GM18519 (cell line): ENCODE measurements around the gene FAM185A.
"Not testable (repeated sequence)": the region's sequence is repeated elsewhere in the genome, so short reads cannot be mapped to it uniquely, and the experiment has no call there.

Experiments used
- ATAC-seq: cut with Tn5 transposase; IDR thresholded peaks from one replicate; pipeline ENCODE4 v1.9.1; 2021; ENCODE audit warnings: mild to moderate bottlenecking, moderate library complexity; ENCODE audit not compliant: unreplicated experiment, low FRiP score

Gene FAM185A

GRCh38 chr7:102748605-102749444 lies at the start of gene FAM185A:
Gene FAM185A, plus strand, starts transcription at chr7:102748999. Its CDS starts 209 bp downstream, at chr7:102749208.
- peak; percentile 98 for ATAC-seq

GRCh38 chr7:102713011-102713690 lies 35.6 kb upstream of the FAM185A start:
- ATAC-seq = peak; percentile 37

- ATAC-seq = peak; percentile 69
Observed at GRCh38 chr7:102713691-102714080, 35.1 kb upstream of the FAM185A start.

GRCh38 chr7:102714774-102715522 lies 33.9 kb upstream of the FAM185A start:
- not testable (repeated sequence) for ATAC-seq

GRCh38 chr7:102715718-102716117 lies 33.1 kb upstream of the FAM185A start:
- peak; percentile 51 for ATAC-seq

- ATAC-seq = not testable (repeated sequence)
Observed at GRCh38 chr7:102718491-102718890, 30.3 kb upstream of the FAM185A start.

GRCh38 chr7:102726170-102726569 lies 22.6 kb upstream of the FAM185A start:
- not testable (repeated sequence) for ATAC-seq

- not testable (repeated sequence) for ATAC-seq
Observed at GRCh38 chr7:102729670-102730069, 19.1 kb upstream of the FAM185A start.

GRCh38 chr7:102730431-102730830 lies 18.4 kb upstream of the FAM185A start:
- ATAC-seq = not testable (repeated sequence)

GRCh38 chr7:102742002-102742771 lies 6.6 kb upstream of the FAM185A start:
- ATAC-seq = not testable (repeated sequence)

- ATAC-seq = not testable (repeated sequence)
Observed at GRCh38 chr7:102743861-102744260, 4.9 kb upstream of the FAM185A start.

GRCh38 chr7:102745494-102746288 lies 3.1 kb upstream of the FAM185A start:
- not testable (repeated sequence) for ATAC-seq

- ATAC-seq = not testable (repeated sequence)
Observed at GRCh38 chr7:102749445-102749786, 617 bp downstream of the FAM185A start.

GRCh38 chr7:102758227-102758626 lies 9.4 kb downstream of the FAM185A start:
- ATAC-seq = not testable (repeated sequence)

- not testable (repeated sequence) for ATAC-seq
Observed at GRCh38 chr7:102759934-102760333, 11.1 kb downstream of the FAM185A start.

- ATAC-seq = not testable (repeated sequence)
Observed at GRCh38 chr7:102761234-102761633, 12.4 kb downstream of the FAM185A start.

GRCh38 chr7:102763295-102763905 lies 14.6 kb downstream of the FAM185A start:
- not testable (repeated sequence) for ATAC-seq

GRCh38 chr7:102769657-102770192 lies 20.9 kb downstream of the FAM185A start:
- not testable (repeated sequence) for ATAC-seq

- not testable (repeated sequence) for ATAC-seq
Observed at GRCh38 chr7:102770467-102770866, 21.7 kb downstream of the FAM185A start.
